ACHN (cell line): ENCODE data around the gene ALG6.
"Not testable (repeated sequence)": the region's sequence is repeated elsewhere in the genome, so short reads cannot be mapped to it uniquely, and the experiment has no call there.

Experiments used
- DNase-seq: peaks from one replicate; pipeline ENCODE4 v3.0.0-alpha.2; 2015
- in situ Hi-C: cut with HindIII; loops from 2 replicates; pipeline ENCODE4 v1.10.0; 2017; ENCODE audit warnings: low sequenced_read_pairs, low pct_ligation_motif_present, low pct_unique_long_range_greater_than_20kb

The ALG6 gene

GRCh38 chr1:63463248-63463647 is 95.8 kb downstream of the ALG6 start:
- in situ Hi-C loops: no loop called here
- DNase-seq: no peak

- in situ Hi-C loops: no loop called here
- DNase-seq: no peak
Measured at GRCh38 chr1:63466181-63466580, 98.8 kb downstream of the ALG6 start.

- DNase-seq: no peak
- in situ Hi-C loops: no loop called here
Measured at GRCh38 chr1:63466759-63467158, 99.3 kb downstream of the ALG6 start.

GRCh38 chr1:63468683-63469082 is 101.3 kb downstream of the ALG6 start:
- in situ Hi-C loops, DNase-seq: not testable (repeated sequence)

- in situ Hi-C loops: no loop called here
- no peak for DNase-seq
Measured at GRCh38 chr1:63475761-63476160, 108.3 kb downstream of the ALG6 start.

- in situ Hi-C loops: no loop called here
- DNase-seq: no peak
Measured at GRCh38 chr1:63480057-63480456, 112.6 kb downstream of the ALG6 start.

GRCh38 chr1:63486629-63487028 is 119.2 kb downstream of the ALG6 start:
- DNase-seq: no peak
- in situ Hi-C loops: no loop called here

- no peak for DNase-seq
- in situ Hi-C loops: no loop called here
Measured at GRCh38 chr1:63487336-63488065, 120.1 kb downstream of the ALG6 start.
